HCT116 (cell line): ENCODE data around the gene MME. TPM values are rescaled to one million over a fixed set of nuclear protein-coding genes. Genes with fewer than 3 reads are reported as not detected.

Experiments
- ATAC-seq: fragments of 200-7000 bp; cut with Tn5 transposase; 2 replicates; pipeline ENCODE4 v1.9.1; 2020; ENCODE audit warnings: mild to moderate bottlenecking, moderate library complexity
- BruUV-seq: library from RNA; stranded (reverse); fragments of 400-500 nt; replicated peaks from 2 replicates; lab custom pipeline; 2021; lab: Mats Ljungman, UMichigan
- CTCF ChIA-PET: fragments of 300-600 bp; sonication (Branson Sonifier 250); formaldehyde crosslinking; loops from one replicate; lab custom pipeline; 2021; ENCODE audit warnings: antibody characterized with exemption; lab: Charles Lee
- POLR2A ChIA-PET: fragments of 300-600, 350-600 bp; sonication (Branson Sonifier 250); formaldehyde crosslinking; loops from one replicate; lab custom pipeline; 2021; ENCODE audit warnings: antibody characterized with exemption; lab: Charles Lee
- RAD21 ChIA-PET, 2 experiments: fragments of 300-600 bp; sonication (Branson Sonifier 250); formaldehyde crosslinking; loops; one replicate each; lab custom pipeline; 2023; ENCODE audit warnings: low total read pairs in 2 of 2; ENCODE audit not compliant: uncharacterized antibody in 2 of 2, unreplicated experiment in 2 of 2, low non-redundant PET in 1 of 2; lab: Charles Lee
- DNase-seq: peaks from one replicate; pipeline ENCODE4 v3.0.0-alpha.2; 2010; ENCODE audit warnings: low read depth, low spot score
- H2AFZ ChIP-seq: fragments of 200-600 bp; shearing (Covaris generic), sonication (generic); 2 replicates; pipeline ENCODE4 v1.6.1; 2017; ENCODE audit warnings: low read depth, mixed run types, mixed read lengths, antibody characterized with exemption, low read length; ENCODE audit not compliant: poor library complexity, severe bottlenecking
- H3K27ac ChIP-seq: 2 replicates; pipeline ENCODE4 v1.5.1; 2012; ENCODE audit warnings: low read depth, low read length
- H3K27me3 ChIP-seq: fragments of 200-600 bp; sonication (generic); 2 replicates; pipeline ENCODE4 v1.6.1; 2016; ENCODE audit warnings: mixed run types, low read length, mixed read lengths; ENCODE audit not compliant: insufficient read depth
- H3K36me3 ChIP-seq, 2 experiments: fragments of 200-500 bp in 1 of 2; fragments of 200-600 bp in 1 of 2; sonication (Bioruptor generic) in 1 of 2; sonication (generic) in 1 of 2; 2 replicates each; pipeline versions ENCODE4 v1.5.1 to v1.6.1; 2014 to 2016; ENCODE audit warnings: low read length in 2 of 2, inconsistent platforms in 1 of 2, mixed read lengths in 1 of 2, mixed run types in 1 of 2; ENCODE audit not compliant: insufficient read depth in 2 of 2, control insufficient read depth in 1 of 2
- H3K4me1 ChIP-seq, 2 experiments: fragments of 200-600 bp in 1 of 2; sonication (generic) in 1 of 2; 2 replicates each; pipeline versions ENCODE4 v1.5.1 to v1.6.1; 2012 to 2017; ENCODE audit warnings: low read length in 2 of 2, inconsistent platforms in 1 of 2, mild to moderate bottlenecking in 1 of 2, mixed read lengths in 1 of 2, mixed run types in 1 of 2, moderate library complexity in 1 of 2; ENCODE audit not compliant: insufficient read depth in 2 of 2, control insufficient read depth in 1 of 2
- H3K4me2 ChIP-seq: fragments of 200-600 bp; sonication (generic); 2 replicates; pipeline ENCODE4 v1.6.1; 2017; ENCODE audit warnings: mixed run types, low read length, mixed read lengths
- H3K4me3 ChIP-seq, 2 experiments: fragments of 200-600 bp in 1 of 2; sonication (generic) in 1 of 2; replicated peaks in 1 of 2; 2 replicates each; pipeline ENCODE4 v1.5.1; 2011 to 2016; ENCODE audit warnings: low read length in 2 of 2, control low read depth in 1 of 2, low read depth in 1 of 2, mild to moderate bottlenecking in 1 of 2, mixed read lengths in 1 of 2, mixed run types in 1 of 2
- H3K79me2 ChIP-seq: fragments of 200-600 bp; sonication (generic); 2 replicates; pipeline ENCODE4 v1.6.1; 2017; ENCODE audit warnings: mild to moderate bottlenecking, mixed run types, low read length, moderate library complexity, mixed read lengths; ENCODE audit not compliant: insufficient read depth
- H3K9ac ChIP-seq: fragments of 200-600 bp; sonication (generic); 2 replicates; pipeline ENCODE4 v1.6.1; 2016; ENCODE audit warnings: low read length, mixed read lengths
- H3K9me2 ChIP-seq: fragments of 200-600 bp; sonication (generic), shearing (Covaris generic); 2 replicates; pipeline ENCODE4 v1.6.1; 2017; ENCODE audit warnings: mixed run types, mild to moderate bottlenecking, moderate library complexity; ENCODE audit not compliant: insufficient read depth
- H3K9me3 ChIP-seq, 2 experiments: fragments of 200-500 bp in 1 of 2; fragments of 200-600 bp in 1 of 2; sonication (Bioruptor generic) in 1 of 2; sonication (generic) in 1 of 2; 2 replicates each; pipeline ENCODE4 v1.6.1; 2014 to 2017; ENCODE audit warnings: low read length in 2 of 2, mixed read lengths in 2 of 2, inconsistent platforms in 1 of 2, low read depth in 1 of 2, mild to moderate bottlenecking in 1 of 2, mixed run types in 1 of 2, moderate library complexity in 1 of 2; ENCODE audit not compliant: control insufficient read depth in 1 of 2, insufficient read depth in 1 of 2
- H4K20me1 ChIP-seq: fragments of 200-600 bp; sonication (generic), shearing (Covaris generic); 2 replicates; pipeline ENCODE4 v1.6.1; 2017; ENCODE audit warnings: mixed run types, mild to moderate bottlenecking, moderate library complexity; ENCODE audit not compliant: insufficient read depth
- ATF3 ChIP-seq: IDR thresholded peaks from 2 replicates; pipeline ENCODE4 v1.6.1; 2012
- CEBPB ChIP-seq: IDR thresholded peaks from 2 replicates; pipeline ENCODE4 v1.6.1; 2012; ENCODE audit warnings: low read depth
- EGR1 ChIP-seq: IDR thresholded peaks from 2 replicates; pipeline ENCODE4 v1.6.1; 2012; ENCODE audit warnings: low read depth
- ELF1 ChIP-seq: IDR thresholded peaks from 2 replicates; pipeline ENCODE4 v1.6.1; 2012; ENCODE audit warnings: low read depth, borderline replicate concordance
- EZH2 ChIP-seq: fragments of 200-600 bp; sonication (generic); IDR thresholded peaks from 2 replicates; pipeline ENCODE4 v1.6.1; 2017; ENCODE audit warnings: antibody characterized with exemption, mixed run types
- EZH2phosphoT487 ChIP-seq: fragments of 200-600 bp; IDR thresholded peaks from 2 replicates; pipeline ENCODE4 v1.6.1; 2018; ENCODE audit warnings: antibody characterized with exemption, borderline replicate concordance
- FOSL1 ChIP-seq: IDR thresholded peaks from 2 replicates; pipeline ENCODE4 v1.6.1; 2012; ENCODE audit warnings: low read depth
- JUND ChIP-seq: IDR thresholded peaks from 2 replicates; pipeline ENCODE4 v1.6.1; 2012
- MAX ChIP-seq: IDR thresholded peaks from 2 replicates; pipeline ENCODE4 v1.6.1; 2012
- POLR2A ChIP-seq: IDR thresholded peaks from 2 replicates; pipeline ENCODE4 v1.7.0; 2011; ENCODE audit warnings: borderline replicate concordance; ENCODE audit not compliant: insufficient read depth, insufficient read length; ENCODE audit errors: extremely low read depth
- POLR2AphosphoS5 ChIP-seq: IDR thresholded peaks from 2 replicates; pipeline ENCODE4 v1.6.1; 2011; ENCODE audit warnings: mild to moderate bottlenecking, low read depth, low read length, moderate library complexity
- RAD21 ChIP-seq: IDR thresholded peaks from 2 replicates; pipeline ENCODE4 v1.6.1; 2012; ENCODE audit warnings: low read depth, mild to moderate bottlenecking
- REST ChIP-seq: IDR thresholded peaks from 2 replicates; pipeline ENCODE4 v1.6.1; 2012; ENCODE audit warnings: low read depth
- SIN3A ChIP-seq: IDR thresholded peaks from 2 replicates; pipeline ENCODE4 v1.6.1; 2012; ENCODE audit warnings: low read depth
- ZFX ChIP-seq: fragments of 450-650 bp; IDR thresholded peaks from 2 replicates; pipeline ENCODE4 v1.6.1; 2017
- ZNF274 ChIP-seq: fragments of 200-500 bp; sonication (Bioruptor generic); IDR thresholded peaks from 2 replicates; pipeline ENCODE4 v1.6.1; 2014; ENCODE audit warnings: mild to moderate bottlenecking, low read depth, low read length, inconsistent platforms
- intact Hi-C: fragments of 100-400 bp; cut with micrococcal nuclease; formaldehyde crosslinking; loops from 2 replicates; pipeline ENCODE4 v1.10.0; 2022
- total RNA-seq: library from RNA; stranded (reverse); gene quantifications from one replicate; pipeline ENCODE4 v1.2.1, GENCODE V29; 2021; ENCODE audit not compliant: unreplicated experiment

Gene MME
- total RNA-seq, 1 experiment from 2014 or later = 0.34 TPM

GRCh38 chr3:155037508-155038202 is 42.5 kb upstream of the MME start:
- POLR2A ChIA-PET = no interaction called here
- DNase-seq (no peak), ATAC-seq (no peak)
- H3K79me2 ChIP-seq = no peaks in the 10 kb centered on the region
- no peaks in the 10 kb centered on the region for H3K4me1 ChIP-seq
- intact Hi-C loops = no loop called here
- H4K20me1 ChIP-seq = no peaks in the 10 kb centered on the region
- no peak overlapping the region for H3K4me3 ChIP-seq
- no peaks in the 10 kb centered on the region for H3K27me3 ChIP-seq
- no peak overlapping the region for H3K9ac ChIP-seq
- no peaks in the 10 kb centered on the region for H3K36me3 ChIP-seq
- CTCF ChIA-PET = no interaction called here
- H3K9me2 ChIP-seq = no peaks in the 10 kb centered on the region
- no peaks in the 10 kb centered on the region for H3K9me3 ChIP-seq
- no peak overlapping the region for H3K4me2 ChIP-seq
- BruUV-seq = no TSS peak
- RAD21 ChIA-PET = no interaction called here
- H3K27ac ChIP-seq = no peak overlapping the region
- H2AFZ ChIP-seq = no peak overlapping the region
- TF ChIP-seq ZNF274 = no peak
- TF ChIP-seq POLR2A = no peak
- TF ChIP-seq CEBPB = no peak
- no peak for TF ChIP-seq EZH2phosphoT487
- TF ChIP-seq EGR1 = no peak
- no peak for TF ChIP-seq MAX

GRCh38 chr3:155038203-155038554 is 41.9 kb upstream of the MME start:
- no peaks in the 10 kb centered on the region for H3K9me2 ChIP-seq
- H3K27me3 ChIP-seq = no peaks in the 10 kb centered on the region
- H3K79me2 ChIP-seq = no peaks in the 10 kb centered on the region
- H3K27ac ChIP-seq = no peak overlapping the region
- ChIA-PET CTCF (no interaction called here), RAD21 (no interaction called here), POLR2A (no interaction called here)
- ATAC-seq (no peak), DNase-seq (no peak)
- intact Hi-C loops = no loop called here
- H4K20me1 ChIP-seq = no peaks in the 10 kb centered on the region
- H3K4me1 ChIP-seq = no peaks in the 10 kb centered on the region
- H3K4me2 ChIP-seq = no peak overlapping the region
- no peak overlapping the region for H3K4me3 ChIP-seq
- no TSS peak for BruUV-seq
- H3K36me3 ChIP-seq = no peaks in the 10 kb centered on the region
- H2AFZ ChIP-seq = no peak overlapping the region
- H3K9me3 ChIP-seq = no peaks in the 10 kb centered on the region
- H3K9ac ChIP-seq = no peak overlapping the region
- TF ChIP-seq POLR2A (no peak), CEBPB (no peak), ZFX (no peak), EZH2phosphoT487 (no peak), SIN3A (no peak), RAD21 (no peak), REST (no peak), ELF1 (no peak), EZH2 (no peak), JUND (no peak), MAX (no peak), FOSL1 (no peak), ATF3 (no peak), POLR2AphosphoS5 (no peak)
